ENCODE measurements around the gene MUC4. TPM values are rescaled to one million over a fixed set of nuclear protein-coding genes. Genes with fewer than 3 reads are reported as not detected.

MUC4 gene
- total RNA-seq, 1 experiment from 2014 or later, result not detected

DNA sequence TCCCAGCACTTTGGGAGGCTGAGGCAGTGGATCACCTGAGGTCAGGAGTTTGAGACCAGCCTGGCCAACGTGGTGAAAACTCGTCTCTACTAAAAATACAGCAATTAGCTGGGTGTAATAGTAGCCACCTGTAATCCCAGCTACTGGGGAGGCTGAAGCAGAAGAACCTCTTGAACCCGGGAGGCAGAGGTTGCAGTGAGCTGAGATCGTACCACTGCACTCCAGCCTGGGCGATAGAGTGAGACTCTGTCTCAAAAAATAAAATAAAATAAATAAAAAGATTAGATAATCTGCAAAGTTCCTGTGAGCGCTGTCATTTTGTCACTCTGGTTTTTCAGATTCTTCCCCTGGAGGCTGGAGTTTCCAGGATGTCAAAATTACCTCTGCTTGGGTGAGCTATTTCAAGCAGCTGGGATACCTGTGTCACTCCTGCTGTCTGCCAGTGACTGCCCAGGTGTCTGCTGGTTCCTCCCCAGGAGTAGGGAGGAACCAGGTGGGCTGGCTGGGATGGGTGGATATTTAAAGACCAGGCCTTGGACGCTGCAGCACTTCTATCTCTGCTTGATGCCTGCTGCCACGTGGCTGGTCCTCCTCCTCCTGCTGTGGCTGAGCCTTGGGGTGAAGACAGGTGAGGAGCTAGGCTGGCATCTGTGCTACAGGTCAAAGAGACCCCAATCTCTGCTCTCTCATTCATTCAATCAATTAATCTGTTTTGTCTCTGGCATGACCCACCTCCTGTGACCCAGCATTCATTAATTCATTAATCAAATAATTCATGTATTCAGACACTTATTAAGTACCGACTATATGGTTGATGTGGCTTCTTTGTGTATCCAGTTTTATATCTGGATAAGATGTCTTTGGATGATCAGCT lies 110.5 kb downstream of the MUC4 start:
- H3K9me3 ChIP-seq (ENCODE audit: low read depth, low read length, poor library complexity, severe bottlenecking), result no peaks in the 10 kb centered on the region
- peaks cover 10% of the 10 kb centered on the region for H3K4me1 ChIP-seq (ENCODE audit: insufficient read depth, low read length, poor library complexity, severe bottlenecking)
- no peak for DNase-seq (ENCODE audit: low spot score)
- H3K4me3 ChIP-seq (ENCODE audit: low read depth, low read length, poor library complexity, severe bottlenecking), result no peak overlapping the region
- BruUV-seq (replicated peaks), result no TSS peak
- POLR2A ChIA-PET (ENCODE audit: low non-redundant PET), result no interaction called here
- intact Hi-C loops (cut with micrococcal nuclease; ENCODE audit: unreplicated experiment), result no loop called here
- no peaks in the 10 kb centered on the region for H3K36me3 ChIP-seq (ENCODE audit: insufficient read depth, low read length, poor library complexity, severe bottlenecking)
- TF ChIP-seq EZH2 (IDR thresholded peaks at IDR 0.05; ENCODE audit: borderline replicate concordance, low read depth, low read length, poor library complexity, severe bottlenecking), result no peak
- TF ChIP-seq, protein P1, sequence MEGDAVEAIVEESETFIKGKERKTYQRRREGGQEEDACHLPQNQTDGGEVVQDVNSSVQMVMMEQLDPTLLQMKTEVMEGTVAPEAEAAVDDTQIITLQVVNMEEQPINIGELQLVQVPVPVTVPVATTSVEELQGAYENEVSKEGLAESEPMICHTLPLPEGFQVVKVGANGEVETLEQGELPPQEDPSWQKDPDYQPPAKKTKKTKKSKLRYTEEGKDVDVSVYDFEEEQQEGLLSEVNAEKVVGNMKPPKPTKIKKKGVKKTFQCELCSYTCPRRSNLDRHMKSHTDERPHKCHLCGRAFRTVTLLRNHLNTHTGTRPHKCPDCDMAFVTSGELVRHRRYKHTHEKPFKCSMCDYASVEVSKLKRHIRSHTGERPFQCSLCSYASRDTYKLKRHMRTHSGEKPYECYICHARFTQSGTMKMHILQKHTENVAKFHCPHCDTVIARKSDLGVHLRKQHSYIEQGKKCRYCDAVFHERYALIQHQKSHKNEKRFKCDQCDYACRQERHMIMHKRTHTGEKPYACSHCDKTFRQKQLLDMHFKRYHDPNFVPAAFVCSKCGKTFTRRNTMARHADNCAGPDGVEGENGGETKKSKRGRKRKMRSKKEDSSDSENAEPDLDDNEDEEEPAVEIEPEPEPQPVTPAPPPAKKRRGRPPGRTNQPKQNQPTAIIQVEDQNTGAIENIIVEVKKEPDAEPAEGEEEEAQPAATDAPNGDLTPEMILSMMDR (conservative IDR thresholded peaks at IDR 0.05; ENCODE audit: low read depth, low read length), result no peak
- H3K27me3 ChIP-seq (replicated peaks; ENCODE audit: insufficient read depth, low read depth, low read length, poor library complexity), result no peaks in the 10 kb centered on the region
- H3K27ac ChIP-seq (ENCODE audit: low read depth, low read length, poor library complexity, severe bottlenecking), result no peak overlapping the region
- CTCF ChIA-PET, result no interaction called here

DNA sequence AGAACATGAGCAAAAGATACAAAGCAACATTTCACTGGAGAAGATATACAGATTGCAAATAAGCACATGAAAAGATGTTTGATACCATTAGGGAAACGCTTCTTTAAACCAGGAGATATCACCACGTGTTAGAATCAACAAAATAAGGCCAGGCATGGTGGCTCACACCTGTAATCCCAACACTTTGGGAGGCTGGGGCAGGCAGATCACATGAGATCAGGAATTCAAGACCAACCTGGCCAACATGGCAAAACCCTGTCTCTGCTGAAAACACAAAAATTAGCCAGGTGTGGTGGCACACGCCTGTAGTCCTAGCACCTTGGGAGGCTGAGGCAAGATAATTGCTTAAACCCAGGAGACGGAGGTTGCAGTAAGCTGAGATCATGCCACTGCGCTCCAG lies 111.4 kb downstream of the MUC4 start:
- ChIA-PET CTCF (no interaction called here), POLR2A (ENCODE audit: low non-redundant PET) (no interaction called here)
- intact Hi-C loops (cut with micrococcal nuclease; ENCODE audit: unreplicated experiment), result no loop called here
- peaks cover 10% of the 10 kb centered on the region for H3K4me1 ChIP-seq (ENCODE audit: insufficient read depth, low read length, poor library complexity, severe bottlenecking)
- no peak overlapping the region for H3K4me3 ChIP-seq (ENCODE audit: low read depth, low read length, poor library complexity, severe bottlenecking)
- H3K9me3 ChIP-seq (ENCODE audit: low read depth, low read length, poor library complexity, severe bottlenecking), result no peaks in the 10 kb centered on the region
- DNase-seq (ENCODE audit: low spot score), result no peak
- H3K27ac ChIP-seq (ENCODE audit: low read depth, low read length, poor library complexity, severe bottlenecking), result no peak overlapping the region
- H3K36me3 ChIP-seq (ENCODE audit: insufficient read depth, low read length, poor library complexity, severe bottlenecking), result no peaks in the 10 kb centered on the region
- no peaks in the 10 kb centered on the region for H3K27me3 ChIP-seq (replicated peaks; ENCODE audit: insufficient read depth, low read depth, low read length, poor library complexity)
- TF ChIP-seq EZH2 (IDR thresholded peaks at IDR 0.05; ENCODE audit: borderline replicate concordance, low read depth, low read length, poor library complexity, severe bottlenecking), result no peak
- TF ChIP-seq, protein P1 (conservative IDR thresholded peaks at IDR 0.05; ENCODE audit: low read depth, low read length), result no peak
- BruUV-seq (replicated peaks), result no TSS peak

DNA sequence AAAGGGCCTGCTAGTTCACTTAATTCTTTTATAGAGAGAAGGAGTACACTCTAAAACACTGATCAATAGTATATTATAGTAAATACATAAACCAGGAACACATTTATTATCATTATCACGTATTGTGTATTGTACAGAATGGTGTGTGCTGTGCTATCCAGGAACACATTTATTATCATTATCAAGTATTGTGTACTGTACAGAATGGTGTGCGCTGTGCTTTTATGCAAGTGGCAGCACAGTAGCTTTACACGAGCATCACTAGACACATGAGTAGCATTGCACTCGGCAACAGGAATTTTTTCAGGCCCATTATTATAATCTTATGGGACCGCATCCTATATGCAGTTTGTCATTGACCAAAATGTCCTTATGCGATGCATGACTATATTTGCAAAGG lies 111.9 kb downstream of the MUC4 start:
- no peak for DNase-seq (ENCODE audit: low spot score)
- intact Hi-C loops (cut with micrococcal nuclease; ENCODE audit: unreplicated experiment), result no loop called here
- BruUV-seq (replicated peaks), result no TSS peak
- H3K4me3 ChIP-seq (ENCODE audit: low read depth, low read length, poor library complexity, severe bottlenecking), result no peak overlapping the region
- H3K27ac ChIP-seq (ENCODE audit: low read depth, low read length, poor library complexity, severe bottlenecking), result no peak overlapping the region
- H3K36me3 ChIP-seq (ENCODE audit: insufficient read depth, low read length, poor library complexity, severe bottlenecking), result no peaks in the 10 kb centered on the region
- no peaks in the 10 kb centered on the region for H3K9me3 ChIP-seq (ENCODE audit: low read depth, low read length, poor library complexity, severe bottlenecking)
- CTCF ChIA-PET, result no interaction called here
- POLR2A ChIA-PET (ENCODE audit: low non-redundant PET), result no interaction called here
- TF ChIP-seq, protein P1 (conservative IDR thresholded peaks at IDR 0.05; ENCODE audit: low read depth, low read length), result no peak
- TF ChIP-seq EZH2 (IDR thresholded peaks at IDR 0.05; ENCODE audit: borderline replicate concordance, low read depth, low read length, poor library complexity, severe bottlenecking), result no peak
- H3K27me3 ChIP-seq (replicated peaks; ENCODE audit: insufficient read depth, low read depth, low read length, poor library complexity), result no peaks in the 10 kb centered on the region
- H3K4me1 ChIP-seq (ENCODE audit: insufficient read depth, low read length, poor library complexity, severe bottlenecking), result peaks cover 10% of the 10 kb centered on the region

Measured in A673 (cell line).